Tibial nerve (tissue), 4 donors: ENCODE measurements around the gene DAPK1.

Source experiments
- CTCF ChIP-seq, 5 experiments: fragments of 200-600 bp in 3 of 5; fragments of 450-650 bp in 2 of 5; sonication (generic) in 3 of 5; IDR thresholded peaks; one replicate each; pipeline ENCODE4 v1.5.1; 2016 to 2019; ENCODE audit warnings: antibody characterized with exemption in 5 of 5, mild to moderate bottlenecking in 3 of 5, moderate library complexity in 2 of 5
- EP300 ChIP-seq, 2 donors: sonication (generic); formaldehyde crosslinking; IDR thresholded peaks; one replicate each; pipeline ENCODE4 v1.6.1; 2017; ENCODE audit warnings: antibody characterized with exemption in 2 of 2, mild to moderate bottlenecking in 1 of 2
- POLR2A ChIP-seq, 2 donors: fragments of 450-650 bp; IDR thresholded peaks; one replicate each; pipeline ENCODE4 v1.6.1; 2017; ENCODE audit warnings: antibody characterized with exemption in 2 of 2, mild to moderate bottlenecking in 2 of 2, moderate library complexity in 2 of 2

GRCh38 chr9:87567001-87567400, 69.3 kb downstream of the DAPK1 start:
- TF ChIP-seq CTCF (IDR thresholded peaks at IDR 0.05) = no peak
- no peak for TF ChIP-seq POLR2A (IDR thresholded peaks at IDR 0.05)
- TF ChIP-seq EP300 (IDR thresholded peaks at IDR 0.05) = no peak
